ENCODE data around the gene ERCC6L2.

DNA sequence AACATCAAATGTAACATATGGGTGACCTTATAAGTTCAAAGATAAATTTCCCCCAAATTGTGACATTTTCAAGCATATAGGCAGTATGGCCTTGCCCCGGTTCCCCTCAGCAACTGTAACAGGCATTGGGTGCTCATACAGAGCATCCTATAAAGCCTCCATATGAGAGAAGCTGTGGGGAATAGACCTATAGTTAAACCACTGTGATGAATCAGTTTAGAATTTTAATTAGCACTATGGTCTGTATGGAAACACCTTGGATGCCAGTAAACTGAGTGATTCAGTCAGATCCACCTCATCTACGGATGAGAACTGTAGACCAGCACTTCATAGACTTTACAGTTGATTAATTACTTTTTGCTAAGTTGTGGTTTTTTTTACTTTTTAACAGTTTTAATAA lies 79.4 kb downstream of the ERCC6L2 start:
- TF ChIP-seq, protein P1, sequence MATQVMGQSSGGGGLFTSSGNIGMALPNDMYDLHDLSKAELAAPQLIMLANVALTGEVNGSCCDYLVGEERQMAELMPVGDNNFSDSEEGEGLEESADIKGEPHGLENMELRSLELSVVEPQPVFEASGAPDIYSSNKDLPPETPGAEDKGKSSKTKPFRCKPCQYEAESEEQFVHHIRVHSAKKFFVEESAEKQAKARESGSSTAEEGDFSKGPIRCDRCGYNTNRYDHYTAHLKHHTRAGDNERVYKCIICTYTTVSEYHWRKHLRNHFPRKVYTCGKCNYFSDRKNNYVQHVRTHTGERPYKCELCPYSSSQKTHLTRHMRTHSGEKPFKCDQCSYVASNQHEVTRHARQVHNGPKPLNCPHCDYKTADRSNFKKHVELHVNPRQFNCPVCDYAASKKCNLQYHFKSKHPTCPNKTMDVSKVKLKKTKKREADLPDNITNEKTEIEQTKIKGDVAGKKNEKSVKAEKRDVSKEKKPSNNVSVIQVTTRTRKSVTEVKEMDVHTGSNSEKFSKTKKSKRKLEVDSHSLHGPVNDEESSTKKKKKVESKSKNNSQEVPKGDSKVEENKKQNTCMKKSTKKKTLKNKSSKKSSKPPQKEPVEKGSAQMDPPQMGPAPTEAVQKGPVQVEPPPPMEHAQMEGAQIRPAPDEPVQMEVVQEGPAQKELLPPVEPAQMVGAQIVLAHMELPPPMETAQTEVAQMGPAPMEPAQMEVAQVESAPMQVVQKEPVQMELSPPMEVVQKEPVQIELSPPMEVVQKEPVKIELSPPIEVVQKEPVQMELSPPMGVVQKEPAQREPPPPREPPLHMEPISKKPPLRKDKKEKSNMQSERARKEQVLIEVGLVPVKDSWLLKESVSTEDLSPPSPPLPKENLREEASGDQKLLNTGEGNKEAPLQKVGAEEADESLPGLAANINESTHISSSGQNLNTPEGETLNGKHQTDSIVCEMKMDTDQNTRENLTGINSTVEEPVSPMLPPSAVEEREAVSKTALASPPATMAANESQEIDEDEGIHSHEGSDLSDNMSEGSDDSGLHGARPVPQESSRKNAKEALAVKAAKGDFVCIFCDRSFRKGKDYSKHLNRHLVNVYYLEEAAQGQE (IDR thresholded peaks at IDR 0.05; ENCODE audit: insufficient read depth in 1 of 2, low read depth in 2 of 2, low read length in 1 of 2): no peak
- TF ChIP-seq, protein P2, sequence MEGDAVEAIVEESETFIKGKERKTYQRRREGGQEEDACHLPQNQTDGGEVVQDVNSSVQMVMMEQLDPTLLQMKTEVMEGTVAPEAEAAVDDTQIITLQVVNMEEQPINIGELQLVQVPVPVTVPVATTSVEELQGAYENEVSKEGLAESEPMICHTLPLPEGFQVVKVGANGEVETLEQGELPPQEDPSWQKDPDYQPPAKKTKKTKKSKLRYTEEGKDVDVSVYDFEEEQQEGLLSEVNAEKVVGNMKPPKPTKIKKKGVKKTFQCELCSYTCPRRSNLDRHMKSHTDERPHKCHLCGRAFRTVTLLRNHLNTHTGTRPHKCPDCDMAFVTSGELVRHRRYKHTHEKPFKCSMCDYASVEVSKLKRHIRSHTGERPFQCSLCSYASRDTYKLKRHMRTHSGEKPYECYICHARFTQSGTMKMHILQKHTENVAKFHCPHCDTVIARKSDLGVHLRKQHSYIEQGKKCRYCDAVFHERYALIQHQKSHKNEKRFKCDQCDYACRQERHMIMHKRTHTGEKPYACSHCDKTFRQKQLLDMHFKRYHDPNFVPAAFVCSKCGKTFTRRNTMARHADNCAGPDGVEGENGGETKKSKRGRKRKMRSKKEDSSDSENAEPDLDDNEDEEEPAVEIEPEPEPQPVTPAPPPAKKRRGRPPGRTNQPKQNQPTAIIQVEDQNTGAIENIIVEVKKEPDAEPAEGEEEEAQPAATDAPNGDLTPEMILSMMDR (IDR thresholded peaks at IDR 0.05): no peak
